A549 (cell line): ENCODE data around the gene LRRC4C.

ENCODE experiments used
- BHLHE40 ChIP-seq: IDR thresholded peaks from 2 replicates; pipeline ENCODE4 v1.6.1; 2012; ENCODE audit warnings: low read depth, low read length, inconsistent platforms
- ESRRA ChIP-seq: fragments of 150-350 bp; IDR thresholded peaks from 2 replicates; pipeline ENCODE4 v1.6.1; 2014; ENCODE audit warnings: mild to moderate bottlenecking, low read length, borderline replicate concordance
- KDM1A ChIP-seq: fragments of 200-600 bp; sonication (generic); IDR thresholded peaks from 2 replicates; pipeline ENCODE4 v1.6.1; 2016; ENCODE audit warnings: low read depth, mild to moderate bottlenecking
- MAFK ChIP-seq: fragments of 450-650 bp; IDR thresholded peaks from 2 replicates; pipeline ENCODE4 v1.6.1; 2014; ENCODE audit not compliant: partially characterized antibody
- POLR2A ChIP-seq: IDR thresholded peaks from 2 replicates; pipeline ENCODE4 v1.6.1; 2012; ENCODE audit warnings: mild to moderate bottlenecking, low read length
- RFX5 ChIP-seq: fragments of 450-650 bp; IDR thresholded peaks from 2 replicates; pipeline ENCODE4 v1.7.1; 2014; ENCODE audit warnings: antibody characterized with exemption, mild to moderate bottlenecking, moderate library complexity
- ZFP36 ChIP-seq: fragments of 450-650 bp; IDR thresholded peaks from 2 replicates; pipeline ENCODE4 v1.6.1; 2014; ENCODE audit warnings: borderline replicate concordance; ENCODE audit not compliant: partially characterized antibody
- TF ChIP-seq, protein P1 (sequence below): fragments of >200 bp; sonication (Bioruptor Twin); formaldehyde crosslinking; IDR thresholded peaks from 3 replicates; pipeline ENCODE4 v1.5.1; 2016
- TF ChIP-seq, protein P2 (sequence below): fragments of 450-650 bp; IDR thresholded peaks from 2 replicates; pipeline ENCODE4 v1.6.1; 2014; ENCODE audit warnings: antibody characterized with exemption
- TF ChIP-seq, protein P3 (sequence below): fragments of 200-600 bp; sonication (generic); IDR thresholded peaks from 2 replicates; pipeline ENCODE4 v1.6.1; 2016; ENCODE audit warnings: antibody characterized with exemption, mild to moderate bottlenecking, moderate library complexity
- TF ChIP-seq, protein P4 (sequence below): fragments of >200 bp; sonication (Bioruptor Twin); formaldehyde crosslinking; IDR thresholded peaks from 3 replicates; pipeline ENCODE4 v1.6.1; 2016

DNA sequence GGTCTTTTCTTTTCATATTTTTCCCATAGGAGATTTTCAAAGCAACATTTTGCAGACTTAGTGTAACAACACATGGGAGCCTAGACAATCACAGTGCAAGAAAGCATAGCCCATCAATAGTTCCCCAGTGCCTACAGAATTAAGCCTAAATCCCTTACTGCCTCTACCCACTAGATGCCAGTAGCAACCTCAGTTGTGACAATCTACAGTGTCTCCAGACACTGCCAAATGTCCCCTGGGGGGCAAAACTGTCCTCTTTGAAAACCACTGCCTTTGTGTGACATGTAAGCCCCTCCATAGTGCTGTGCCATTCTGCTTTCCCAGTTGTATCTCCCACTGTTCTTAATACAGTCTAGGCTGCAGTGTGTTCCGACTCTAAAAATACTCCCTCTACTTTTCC lies 1329.0 kb downstream of the LRRC4C start:
- TF ChIP-seq, protein P1, sequence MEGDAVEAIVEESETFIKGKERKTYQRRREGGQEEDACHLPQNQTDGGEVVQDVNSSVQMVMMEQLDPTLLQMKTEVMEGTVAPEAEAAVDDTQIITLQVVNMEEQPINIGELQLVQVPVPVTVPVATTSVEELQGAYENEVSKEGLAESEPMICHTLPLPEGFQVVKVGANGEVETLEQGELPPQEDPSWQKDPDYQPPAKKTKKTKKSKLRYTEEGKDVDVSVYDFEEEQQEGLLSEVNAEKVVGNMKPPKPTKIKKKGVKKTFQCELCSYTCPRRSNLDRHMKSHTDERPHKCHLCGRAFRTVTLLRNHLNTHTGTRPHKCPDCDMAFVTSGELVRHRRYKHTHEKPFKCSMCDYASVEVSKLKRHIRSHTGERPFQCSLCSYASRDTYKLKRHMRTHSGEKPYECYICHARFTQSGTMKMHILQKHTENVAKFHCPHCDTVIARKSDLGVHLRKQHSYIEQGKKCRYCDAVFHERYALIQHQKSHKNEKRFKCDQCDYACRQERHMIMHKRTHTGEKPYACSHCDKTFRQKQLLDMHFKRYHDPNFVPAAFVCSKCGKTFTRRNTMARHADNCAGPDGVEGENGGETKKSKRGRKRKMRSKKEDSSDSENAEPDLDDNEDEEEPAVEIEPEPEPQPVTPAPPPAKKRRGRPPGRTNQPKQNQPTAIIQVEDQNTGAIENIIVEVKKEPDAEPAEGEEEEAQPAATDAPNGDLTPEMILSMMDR = no peak
- TF ChIP-seq, protein P2, sequence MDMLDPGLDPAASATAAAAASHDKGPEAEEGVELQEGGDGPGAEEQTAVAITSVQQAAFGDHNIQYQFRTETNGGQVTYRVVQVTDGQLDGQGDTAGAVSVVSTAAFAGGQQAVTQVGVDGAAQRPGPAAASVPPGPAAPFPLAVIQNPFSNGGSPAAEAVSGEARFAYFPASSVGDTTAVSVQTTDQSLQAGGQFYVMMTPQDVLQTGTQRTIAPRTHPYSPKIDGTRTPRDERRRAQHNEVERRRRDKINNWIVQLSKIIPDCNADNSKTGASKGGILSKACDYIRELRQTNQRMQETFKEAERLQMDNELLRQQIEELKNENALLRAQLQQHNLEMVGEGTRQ = no peak
- TF ChIP-seq ZFP36 (no peak), KDM1A (no peak), POLR2A (no peak), ESRRA (no peak), RFX5 (no peak), MAFK (no peak), BHLHE40 (no peak)
- TF ChIP-seq, protein P3, sequence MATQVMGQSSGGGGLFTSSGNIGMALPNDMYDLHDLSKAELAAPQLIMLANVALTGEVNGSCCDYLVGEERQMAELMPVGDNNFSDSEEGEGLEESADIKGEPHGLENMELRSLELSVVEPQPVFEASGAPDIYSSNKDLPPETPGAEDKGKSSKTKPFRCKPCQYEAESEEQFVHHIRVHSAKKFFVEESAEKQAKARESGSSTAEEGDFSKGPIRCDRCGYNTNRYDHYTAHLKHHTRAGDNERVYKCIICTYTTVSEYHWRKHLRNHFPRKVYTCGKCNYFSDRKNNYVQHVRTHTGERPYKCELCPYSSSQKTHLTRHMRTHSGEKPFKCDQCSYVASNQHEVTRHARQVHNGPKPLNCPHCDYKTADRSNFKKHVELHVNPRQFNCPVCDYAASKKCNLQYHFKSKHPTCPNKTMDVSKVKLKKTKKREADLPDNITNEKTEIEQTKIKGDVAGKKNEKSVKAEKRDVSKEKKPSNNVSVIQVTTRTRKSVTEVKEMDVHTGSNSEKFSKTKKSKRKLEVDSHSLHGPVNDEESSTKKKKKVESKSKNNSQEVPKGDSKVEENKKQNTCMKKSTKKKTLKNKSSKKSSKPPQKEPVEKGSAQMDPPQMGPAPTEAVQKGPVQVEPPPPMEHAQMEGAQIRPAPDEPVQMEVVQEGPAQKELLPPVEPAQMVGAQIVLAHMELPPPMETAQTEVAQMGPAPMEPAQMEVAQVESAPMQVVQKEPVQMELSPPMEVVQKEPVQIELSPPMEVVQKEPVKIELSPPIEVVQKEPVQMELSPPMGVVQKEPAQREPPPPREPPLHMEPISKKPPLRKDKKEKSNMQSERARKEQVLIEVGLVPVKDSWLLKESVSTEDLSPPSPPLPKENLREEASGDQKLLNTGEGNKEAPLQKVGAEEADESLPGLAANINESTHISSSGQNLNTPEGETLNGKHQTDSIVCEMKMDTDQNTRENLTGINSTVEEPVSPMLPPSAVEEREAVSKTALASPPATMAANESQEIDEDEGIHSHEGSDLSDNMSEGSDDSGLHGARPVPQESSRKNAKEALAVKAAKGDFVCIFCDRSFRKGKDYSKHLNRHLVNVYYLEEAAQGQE = no peak
- TF ChIP-seq, protein P4, sequence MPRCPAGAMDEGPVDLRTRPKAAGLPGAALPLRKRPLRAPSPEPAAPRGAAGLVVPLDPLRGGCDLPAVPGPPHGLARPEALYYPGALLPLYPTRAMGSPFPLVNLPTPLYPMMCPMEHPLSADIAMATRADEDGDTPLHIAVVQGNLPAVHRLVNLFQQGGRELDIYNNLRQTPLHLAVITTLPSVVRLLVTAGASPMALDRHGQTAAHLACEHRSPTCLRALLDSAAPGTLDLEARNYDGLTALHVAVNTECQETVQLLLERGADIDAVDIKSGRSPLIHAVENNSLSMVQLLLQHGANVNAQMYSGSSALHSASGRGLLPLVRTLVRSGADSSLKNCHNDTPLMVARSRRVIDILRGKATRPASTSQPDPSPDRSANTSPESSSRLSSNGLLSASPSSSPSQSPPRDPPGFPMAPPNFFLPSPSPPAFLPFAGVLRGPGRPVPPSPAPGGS = no peak
